GM23248 (cell line): ENCODE results near the gene HINFP. TPM values are rescaled to one million over a fixed set of nuclear protein-coding genes. Genes with fewer than 3 reads are reported as not detected.
A peak's percentile ranks its signal among the peaks of the same experiment; 100 is the strongest.
"Not testable (repeated sequence)": the region's sequence is repeated elsewhere in the genome, so short reads cannot be mapped to it uniquely, and the experiment has no call there.

Experiments used
- DNase-seq: peaks from one replicate; pipeline ENCODE4 v3.0.0-alpha.2; 2015
- H2AFZ ChIP-seq: fragments of 200-600 bp; sonication (generic); 2 replicates; pipeline ENCODE4 v1.6.1; 2016; ENCODE audit warnings: antibody characterized with exemption
- H3F3A ChIP-seq: fragments of 200-600 bp; sonication (generic); 2 replicates; pipeline ENCODE4 v1.6.1; 2016; ENCODE audit warnings: mild to moderate bottlenecking, antibody characterized with exemption, mixed run types; ENCODE audit not compliant: insufficient read depth
- H3K27ac ChIP-seq: fragments of 200-600 bp; sonication (generic); 2 replicates; pipeline ENCODE4 v1.5.1; 2016; ENCODE audit warnings: mild to moderate bottlenecking
- H3K27me3 ChIP-seq: fragments of 200-600 bp; sonication (generic); replicated peaks from 2 replicates; pipeline ENCODE4 v1.6.1; 2016; ENCODE audit warnings: mild to moderate bottlenecking; ENCODE audit not compliant: insufficient read depth
- H3K36me3 ChIP-seq: fragments of 200-600 bp; sonication (generic); 2 replicates; pipeline ENCODE4 v1.6.1; 2016; ENCODE audit warnings: low read depth, mild to moderate bottlenecking
- H3K4me1 ChIP-seq: fragments of 200-600 bp; sonication (generic); 2 replicates; pipeline ENCODE4 v1.6.1; 2016; ENCODE audit warnings: mild to moderate bottlenecking; ENCODE audit not compliant: insufficient read depth
- H3K4me2 ChIP-seq: fragments of 200-600 bp; sonication (generic); one replicate; pipeline ENCODE4 v1.6.1; 2016; ENCODE audit warnings: mild to moderate bottlenecking; ENCODE audit not compliant: unreplicated experiment
- H3K4me3 ChIP-seq: fragments of 200-600 bp; sonication (generic); 2 replicates; pipeline ENCODE4 v1.5.1; 2016; ENCODE audit warnings: mild to moderate bottlenecking
- H3K79me2 ChIP-seq: fragments of 200-600 bp; sonication (generic); 2 replicates; pipeline ENCODE4 v1.6.1; 2016; ENCODE audit warnings: mild to moderate bottlenecking; ENCODE audit not compliant: insufficient read depth
- H3K9ac ChIP-seq: fragments of 200-600 bp; sonication (generic); 2 replicates; pipeline ENCODE4 v1.6.1; 2016; ENCODE audit warnings: mild to moderate bottlenecking
- H3K9me2 ChIP-seq: fragments of 200-600 bp; sonication (generic); 2 replicates; pipeline ENCODE4 v1.6.1; 2016; ENCODE audit warnings: mixed run types, mild to moderate bottlenecking, moderate library complexity; ENCODE audit not compliant: insufficient read depth
- H3K9me3 ChIP-seq: fragments of 200-600 bp; sonication (generic); one replicate; pipeline ENCODE4 v1.6.1; 2017; ENCODE audit warnings: low read depth
- H4K20me1 ChIP-seq: fragments of 200-600 bp; sonication (generic); 2 replicates; pipeline ENCODE4 v1.6.0; 2016; ENCODE audit not compliant: insufficient read depth
- EZH2 ChIP-seq: fragments of 200-600 bp; sonication (generic); IDR thresholded peaks from 2 replicates; pipeline ENCODE4 v1.6.1; 2018; ENCODE audit warnings: antibody characterized with exemption, mild to moderate bottlenecking; ENCODE audit not compliant: insufficient read depth, poor library complexity, severe bottlenecking
- EZH2phosphoT487 ChIP-seq: fragments of 200-600 bp; sonication (generic); IDR thresholded peaks from 2 replicates; pipeline ENCODE4 v1.6.1; 2018; ENCODE audit warnings: antibody characterized with exemption, moderate library complexity, mild to moderate bottlenecking, low read depth; ENCODE audit not compliant: insufficient read depth
- WGBS, 2 experiments: methylation state at CpG; one replicate each; pipeline ENCODE4 v1.1.6; 2015 to 2017; ENCODE audit warnings: low lambda C conversion rate in 2 of 2, low coverage in 1 of 2; ENCODE audit errors: missing lambda C conversion rate in 2 of 2; 5-methylcytosine and 5-hydroxymethylcytosine counted together
- in situ Hi-C: fragments of 300-500 bp; cut with MboI; formaldehyde crosslinking; loops from 2 replicates; pipeline ENCODE4 v1.15.0; 2020
- polyA plus RNA-seq: library from polyadenylated mRNA; unstranded; fragments of >200 nt; fragmentation: Nextera tagmentation; extraction: Ambion mirVana; gene quantifications from 2 replicates; pipeline ENCODE4 v1.2.1, GENCODE V29; 2016
- total RNA-seq: library from RNA; depleted of rRNA; stranded (reverse); fragments of >200 nt; shearing (Covaris generic); gene quantifications from 2 replicates; pipeline ENCODE4 v1.2.3, GENCODE V29; 2014

Gene HINFP
- total and polyA plus RNA-seq, 2 experiments from 2014 or later = 8.3 to 31.8 TPM

DNA sequence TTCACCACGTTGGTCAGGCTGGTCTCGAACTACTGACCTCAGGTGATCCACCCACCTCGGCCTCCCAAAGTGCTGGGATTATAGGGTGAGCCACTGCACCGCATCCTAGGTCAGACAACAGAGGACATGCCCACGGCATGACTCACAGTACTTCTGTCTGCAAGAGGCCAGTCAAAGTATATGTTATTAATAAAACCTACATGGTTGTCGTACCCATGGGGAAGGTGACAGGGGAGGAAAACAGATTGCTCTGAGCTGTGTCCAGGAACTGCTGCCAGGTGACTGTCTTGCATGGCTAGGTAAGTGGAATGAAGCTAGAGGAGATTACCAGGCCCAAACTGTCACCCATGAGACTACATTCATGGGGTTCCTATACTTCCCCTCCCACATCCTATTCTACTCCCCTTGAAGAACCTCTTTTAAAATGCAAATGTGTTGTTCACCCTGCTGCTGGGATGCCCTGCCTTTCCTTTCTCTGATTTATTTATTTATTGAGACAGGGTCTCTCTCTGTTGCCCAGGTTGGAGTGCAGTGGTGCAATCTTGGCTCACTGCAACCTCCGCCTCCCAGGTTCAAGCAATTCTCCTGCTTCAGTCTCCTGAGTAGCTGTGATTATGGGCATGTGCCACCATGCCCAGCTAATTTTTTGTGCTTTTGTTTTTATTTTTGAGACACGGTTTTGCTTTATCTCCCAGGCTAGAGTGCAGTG, 45.1 kb downstream of the HINFP start:
- no peak overlapping the region for H3K4me2 ChIP-seq
- no peaks in the 10 kb centered on the region for H3K4me1 ChIP-seq
- H3F3A ChIP-seq = 0 out of 2 replicates have a peak, but pooled peaks cover 4% of the 10 kb centered on the region
- no peaks in the 10 kb centered on the region for H3K27me3 ChIP-seq
- peak; percentile 75 for DNase-seq
- no peaks in the 10 kb centered on the region for H3K9me3 ChIP-seq
- no peak overlapping the region for H3K27ac ChIP-seq
- H3K79me2 ChIP-seq = 0 out of 2 replicates have a peak, but pooled peaks cover 4% of the 10 kb centered on the region
- TF ChIP-seq EZH2phosphoT487 (no peak), EZH2 (no peak)
- H2AFZ ChIP-seq = no peak overlapping the region
- no peaks in the 10 kb centered on the region for H4K20me1 ChIP-seq
- no peaks in the 10 kb centered on the region for H3K36me3 ChIP-seq
- 54 to 60% methylated on average over 8 of the region's 8 CpGs for WGBS, 2 experiments
- H3K9ac ChIP-seq = no peak overlapping the region
- no peak overlapping the region for H3K4me3 ChIP-seq
- H3K9me2 ChIP-seq = no peaks in the 10 kb centered on the region
- in situ Hi-C loops = no loop called here

DNA sequence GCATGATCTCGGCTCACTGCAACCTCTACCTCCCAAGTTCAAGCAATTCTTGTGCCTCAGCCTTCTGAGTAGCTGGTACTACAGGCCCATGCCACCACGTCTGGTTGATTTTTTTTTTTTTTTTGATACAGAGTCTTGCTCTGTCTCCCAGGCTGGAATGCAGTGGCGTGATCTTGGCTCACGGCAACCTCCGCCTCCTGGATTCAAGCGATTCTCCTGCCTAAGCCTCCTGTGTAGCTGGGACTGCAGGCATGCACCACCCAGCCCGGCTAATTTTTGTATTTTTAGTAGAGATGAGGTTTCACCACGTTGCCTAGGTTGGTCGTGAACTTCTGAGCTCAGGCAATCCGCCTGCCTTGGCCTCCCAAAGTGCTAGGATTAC, 45.7 kb downstream of the HINFP start:
- H3K4me1 ChIP-seq, H3K4me3 ChIP-seq, H3K36me3 ChIP-seq, H3K27me3 ChIP-seq, DNase-seq, H3K4me2 ChIP-seq, H3K27ac ChIP-seq, H3K9ac ChIP-seq, H2AFZ ChIP-seq, H3K9me3 ChIP-seq, H3K79me2 ChIP-seq, H3K9me2 ChIP-seq, H3F3A ChIP-seq, in situ Hi-C loops, H4K20me1 ChIP-seq: not testable (repeated sequence)
- WGBS, 2 experiments = 82 to 84% methylated on average over 10 of the region's 10 CpGs

DNA sequence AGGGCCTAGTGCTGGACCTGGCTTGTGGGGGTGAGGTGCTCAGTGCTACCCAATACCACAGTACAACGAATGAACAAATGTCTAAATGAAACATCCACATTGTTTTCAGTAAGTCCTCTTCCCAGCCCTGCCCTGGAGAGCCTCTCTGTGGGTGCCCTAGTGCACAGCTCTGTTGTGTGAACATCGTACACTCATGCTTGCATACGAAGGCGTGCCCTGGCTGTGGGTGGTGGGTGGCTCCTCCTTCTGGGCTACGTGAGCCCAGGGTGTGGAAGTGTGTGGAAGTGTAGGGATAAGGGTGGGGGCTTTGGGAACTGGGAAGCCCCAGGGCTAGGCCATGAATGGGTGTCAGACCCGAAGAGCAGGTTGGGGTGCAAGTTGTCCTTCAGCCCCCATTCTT, 46.6 kb downstream of the HINFP start:
- H3F3A ChIP-seq = 0 out of 2 replicates have a peak, but pooled peaks cover 4% of the 10 kb centered on the region
- no peaks in the 10 kb centered on the region for H3K9me2 ChIP-seq
- no peaks in the 10 kb centered on the region for H3K36me3 ChIP-seq
- no peak for TF ChIP-seq EZH2phosphoT487
- TF ChIP-seq EZH2 = no peak
- 62 to 64% methylated on average over 6 of the region's 6 CpGs for WGBS, 2 experiments
- no peak overlapping the region for H3K27ac ChIP-seq
- no peaks in the 10 kb centered on the region for H3K9me3 ChIP-seq
- in situ Hi-C loops = no loop called here
- H3K4me3 ChIP-seq = no peak overlapping the region
- DNase-seq = peak; percentile 46
- H3K9ac ChIP-seq = no peak overlapping the region
- H3K4me2 ChIP-seq = no peak overlapping the region
- no peaks in the 10 kb centered on the region for H4K20me1 ChIP-seq
- H3K4me1 ChIP-seq = no peaks in the 10 kb centered on the region
- no peaks in the 10 kb centered on the region for H3K27me3 ChIP-seq
- H2AFZ ChIP-seq = no peak overlapping the region
- 0 out of 2 replicates have a peak, but pooled peaks cover 4% of the 10 kb centered on the region for H3K79me2 ChIP-seq

DNA sequence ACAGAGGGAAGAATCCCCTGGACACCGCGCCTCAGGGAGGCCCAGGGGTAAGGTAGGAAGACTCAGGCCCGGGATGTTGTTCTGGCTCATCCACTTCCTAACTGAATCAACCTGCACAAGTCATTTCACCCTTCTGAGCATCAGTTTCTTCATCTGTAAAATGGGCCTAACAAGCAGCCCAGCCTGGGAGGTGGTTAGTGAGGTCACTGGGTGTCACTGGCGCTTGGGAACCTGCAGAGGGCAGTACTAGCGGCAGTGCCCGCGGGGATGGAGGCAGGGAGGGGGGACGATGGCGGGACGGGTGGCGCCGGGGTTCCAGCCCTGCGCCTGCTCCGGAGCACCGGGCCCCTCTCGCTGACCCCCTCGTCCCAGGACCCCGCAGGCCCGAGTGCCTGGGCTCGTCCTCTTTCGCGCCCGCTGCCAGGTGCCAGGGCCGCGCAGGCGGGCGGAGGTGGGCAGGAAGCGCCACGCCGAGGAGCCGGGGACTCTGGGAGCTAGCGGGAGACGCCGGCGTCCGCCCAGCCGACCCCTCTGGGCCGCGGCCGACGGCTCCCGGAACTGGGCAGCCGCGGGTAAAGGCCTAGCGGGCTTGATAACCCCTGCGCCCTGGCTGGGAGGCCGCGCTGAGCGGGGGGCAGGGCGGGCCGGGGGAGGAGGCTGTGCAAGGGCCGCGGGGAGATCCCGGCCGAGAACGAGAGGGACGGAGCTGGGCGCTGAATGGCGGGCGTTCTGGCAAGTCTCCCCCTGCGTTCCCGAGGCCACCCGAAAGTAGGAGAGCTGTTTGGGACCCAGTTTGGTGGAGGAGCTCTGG, 47.3 kb downstream of the HINFP start, which contains the start of gene NLRX1:
Gene NLRX1 (plus strand): TSS at position 255 of the 811 bp plus-strand sequence. CDS start 2,679 bp downstream, outside the sequence.
- H3K4me1 ChIP-seq = no peaks in the 10 kb centered on the region
- peak within 1 kb of the TSS; percentile 72 for H3K4me2 ChIP-seq
- peak within 1 kb of the TSS; percentile 78 for H3K4me3 ChIP-seq
- no peaks in the 10 kb centered on the region for H3K9me2 ChIP-seq
- peak within 1 kb of the TSS; percentile 93 for H3K9ac ChIP-seq
- in situ Hi-C loops = no loop called here
- WGBS, 2 experiments = 8 to 10% methylated on average over 30 to 37 of the region's 63 CpGs
- no peaks in the 10 kb centered on the region for H3K9me3 ChIP-seq
- peak within 1 kb of the TSS; percentile 68 for H3K27ac ChIP-seq
- H2AFZ ChIP-seq = peak within 1 kb of the TSS; percentile 91
- H3K27me3 ChIP-seq = no peaks in the 10 kb centered on the region
- H3K79me2 ChIP-seq = 0 out of 2 replicates have a peak, but pooled peaks cover 4% of the 10 kb centered on the region
- DNase-seq = peak; percentile 94
- H3K36me3 ChIP-seq = no peaks in the 10 kb centered on the region
- TF ChIP-seq EZH2phosphoT487 (no peak), EZH2 (no peak)
- 0 out of 2 replicates have a peak, but pooled peaks cover 4% of the 10 kb centered on the region for H3F3A ChIP-seq
- no peaks in the 10 kb centered on the region for H4K20me1 ChIP-seq
